GM20000 (cell line): ENCODE results near the gene HOXB8.

Source experiments
- DNase-seq: peaks from one replicate; pipeline ENCODE4 v3.0.0; 2012; ENCODE audit warnings: low spot score
- CTCF ChIP-seq: IDR thresholded peaks from 2 replicates; pipeline ENCODE4 v1.5.1; 2012; ENCODE audit warnings: mild to moderate bottlenecking, control low read depth; ENCODE audit errors: extremely low read depth, missing control alignments

HOXB8 gene

DNA sequence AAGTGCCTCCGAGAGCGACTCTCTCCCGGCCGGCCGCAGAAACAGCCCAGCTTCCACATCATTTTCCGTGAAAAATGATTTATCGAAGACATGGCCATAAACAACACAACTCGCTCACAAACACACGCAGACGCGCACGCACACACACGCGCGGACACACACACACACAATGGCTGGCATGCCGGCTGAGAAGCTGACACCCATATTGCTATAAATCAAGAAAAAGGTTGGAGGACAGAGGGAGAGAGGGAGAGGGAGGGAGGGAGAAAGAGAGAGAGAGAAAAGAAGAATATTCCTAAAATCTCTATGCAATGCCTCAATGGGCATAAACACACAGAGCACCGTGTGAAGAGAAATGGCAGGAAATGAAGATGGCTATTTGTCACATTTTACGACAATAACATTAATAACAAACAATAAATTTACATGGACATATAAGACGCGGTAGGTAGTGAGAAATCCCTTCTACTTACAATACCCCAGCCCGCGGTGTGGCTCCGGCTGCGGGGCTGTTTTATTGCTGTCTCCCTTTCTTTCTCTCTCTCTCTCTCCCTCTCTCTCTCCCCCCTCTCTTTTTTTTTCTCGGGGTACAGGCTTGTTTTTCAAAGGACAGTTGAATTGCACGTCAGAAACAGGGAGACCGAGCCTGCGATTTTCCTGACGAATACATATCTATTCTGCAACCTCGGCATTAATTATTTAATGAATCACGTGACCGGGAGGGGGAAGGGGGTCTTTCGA lies 46.4 kb downstream of the HOXB8 start:
- no peak for TF ChIP-seq CTCF
- DNase-seq: no peak

GRCh38 chr17:48567646-48568354 lies 47.3 kb downstream of the HOXB8 start:
- TF ChIP-seq CTCF: no peak
- DNase-seq: no peak

DNA sequence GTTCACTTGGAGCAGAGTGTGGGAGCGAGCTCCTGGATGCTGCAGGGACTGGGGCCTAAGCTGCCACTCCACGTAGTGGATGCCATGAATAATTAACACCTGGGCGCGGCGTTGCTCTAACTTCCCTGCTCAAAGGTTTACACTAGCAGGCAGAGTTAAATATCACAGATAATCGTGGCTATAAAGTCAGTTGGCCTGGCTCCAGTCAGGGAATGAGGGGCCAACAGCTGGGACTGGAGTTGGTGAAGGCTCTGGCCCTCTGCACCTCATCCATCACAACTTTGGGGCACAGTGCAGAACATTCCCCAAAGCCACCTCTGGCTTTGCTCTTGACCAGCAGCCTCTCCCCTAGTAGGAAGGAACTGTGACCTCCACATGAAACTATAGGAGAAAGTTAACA lies 47.9 kb downstream of the HOXB8 start:
- no peak for DNase-seq
- TF ChIP-seq CTCF: no peak

GRCh38 chr17:48566717-48567116 lies 48.4 kb downstream of the HOXB8 start:
- DNase-seq: no peak
- no peak for TF ChIP-seq CTCF

DNA sequence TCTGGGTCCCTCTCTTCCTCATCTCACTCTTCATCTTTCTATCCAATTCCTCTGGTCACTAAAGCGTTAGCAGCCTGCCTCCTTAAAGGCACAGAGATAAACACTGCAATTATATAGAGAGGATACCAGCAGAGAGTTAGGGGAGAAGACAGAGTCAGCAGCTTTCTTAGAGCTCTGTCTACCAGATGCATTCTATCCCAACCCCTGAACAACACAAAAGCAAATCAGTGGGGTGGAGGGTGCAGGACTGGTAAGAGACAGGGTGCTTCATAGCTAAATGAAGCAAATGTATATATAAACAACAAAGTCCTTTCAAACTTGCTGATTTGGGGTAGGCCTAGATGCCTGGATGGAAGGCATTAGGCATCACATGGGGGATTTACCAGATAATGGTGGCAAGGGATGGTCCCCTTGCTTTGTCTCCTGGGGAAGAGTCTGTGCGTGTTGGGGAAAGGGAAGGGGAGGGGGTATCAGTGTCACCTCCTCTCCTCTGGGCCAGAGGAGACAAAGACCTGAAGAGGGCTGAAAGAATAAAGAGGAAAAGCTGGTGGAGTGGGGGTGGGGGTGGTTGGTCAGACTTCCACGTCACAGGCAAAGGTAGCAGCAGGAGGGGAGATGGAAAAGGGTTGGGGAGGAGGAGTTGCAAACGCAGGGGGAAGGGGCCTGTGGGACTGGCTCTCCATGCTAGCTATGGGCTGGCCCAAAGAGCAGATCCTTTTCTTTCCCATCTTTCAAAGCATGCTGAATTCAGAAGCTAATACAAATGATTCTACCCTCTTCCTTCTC lies 49.0 kb downstream of the HOXB8 start:
- no peak for DNase-seq

GRCh38 chr17:48565022-48565554 lies 50.0 kb downstream of the HOXB8 start:
- TF ChIP-seq CTCF: no peak
- no peak for DNase-seq

More for the DNA sequence above, 49.0 kb downstream of the HOXB8 start:
- no peak for TF ChIP-seq CTCF
